OCI-LY7 (cell line): ENCODE measurements around the gene G6PD. TPM values are rescaled to one million over a fixed set of nuclear protein-coding genes. Genes with fewer than 3 reads are reported as not detected.

Experiments used
- BruUV-seq: library from RNA; stranded (reverse); fragments of 400-500 nt; replicated peaks from 2 replicates; lab custom pipeline; 2021; lab: Mats Ljungman, UMichigan
- CTCF ChIA-PET: fragments of 300-600 bp; sonication (Branson Sonifier 250); formaldehyde crosslinking; loops from one replicate; lab custom pipeline; 2022; ENCODE audit warnings: antibody characterized with exemption; ENCODE audit not compliant: unreplicated experiment; lab: Charles Lee
- POLR2A ChIA-PET: fragments of 300-600 bp; sonication (Branson Sonifier 250); formaldehyde crosslinking; loops from one replicate; lab custom pipeline; 2022; ENCODE audit warnings: antibody characterized with exemption; lab: Charles Lee
- DNase-seq: peaks from one replicate; pipeline ENCODE4 v3.0.0-alpha.2; 2015; ENCODE audit warnings: low spot score
- H2AFZ ChIP-seq: fragments of 200-600 bp; sonication (generic), shearing (Covaris generic); 2 replicates; pipeline ENCODE4 v1.6.1; 2014; ENCODE audit warnings: mild to moderate bottlenecking, antibody characterized with exemption, low read length, moderate library complexity
- H3K27ac ChIP-seq: fragments of 200-600 bp; sonication (generic); 2 replicates; pipeline ENCODE4 v1.5.1; 2014; ENCODE audit warnings: mixed run types, low read depth, mild to moderate bottlenecking, moderate library complexity, low read length, inconsistent platforms; ENCODE audit not compliant: poor library complexity, severe bottlenecking
- H3K36me3 ChIP-seq: fragments of 200-600 bp; sonication (generic); 2 replicates; pipeline ENCODE4 v1.6.1; 2014; ENCODE audit warnings: mild to moderate bottlenecking, antibody characterized with exemption, low read length, moderate library complexity, mixed read lengths; ENCODE audit not compliant: insufficient read depth
- H3K4me1 ChIP-seq: fragments of 200-600 bp; sonication (generic); 2 replicates; pipeline ENCODE4 v1.5.1; 2014; ENCODE audit warnings: mild to moderate bottlenecking, low read length; ENCODE audit not compliant: insufficient read depth, poor library complexity, severe bottlenecking
- H3K4me2 ChIP-seq: fragments of 200-600 bp; sonication (generic); 2 replicates; pipeline ENCODE4 v1.6.1; 2014; ENCODE audit warnings: mild to moderate bottlenecking, low read length
- H3K4me3 ChIP-seq: fragments of 200-600 bp; sonication (generic); 2 replicates; pipeline ENCODE4 v1.5.1; 2014; ENCODE audit warnings: mild to moderate bottlenecking, low read depth, low read length; ENCODE audit not compliant: poor library complexity, severe bottlenecking
- H3K79me2 ChIP-seq: fragments of 200-600 bp; sonication (generic); 2 replicates; pipeline ENCODE4 v1.6.1; 2016; ENCODE audit warnings: low read depth, mild to moderate bottlenecking, low read length, moderate library complexity, mixed read lengths; ENCODE audit not compliant: insufficient read depth
- H3K9me2 ChIP-seq: fragments of 200-600 bp; sonication (generic); 2 replicates; pipeline ENCODE4 v1.6.1; 2016; ENCODE audit warnings: mild to moderate bottlenecking, low read length, mixed read lengths; ENCODE audit not compliant: insufficient read depth
- H3K9me3 ChIP-seq: fragments of 200-600 bp; sonication (generic); 2 replicates; pipeline ENCODE4 v1.6.1; 2014; ENCODE audit warnings: mild to moderate bottlenecking, mixed run types, low read length, mixed read lengths
- H4K20me1 ChIP-seq: fragments of 200-600 bp; sonication (generic); 2 replicates; pipeline ENCODE4 v1.6.1; 2014; ENCODE audit warnings: mild to moderate bottlenecking, antibody characterized with exemption, low read length, moderate library complexity, mixed read lengths; ENCODE audit not compliant: insufficient read depth
- CTCF ChIP-seq: fragments of 200-600 bp; sonication (generic); conservative IDR thresholded peaks from 2 replicates; pipeline ENCODE4 v1.5.1; 2014; ENCODE audit warnings: mild to moderate bottlenecking, antibody characterized with exemption, low read length, moderate library complexity, mixed read lengths
- EZH2phosphoT487 ChIP-seq: fragments of 200-600 bp; sonication (generic); IDR thresholded peaks from 2 replicates; pipeline ENCODE4 v1.6.1; 2018; ENCODE audit warnings: low read depth, borderline replicate concordance, mild to moderate bottlenecking, mixed run types, antibody characterized with exemption, low read length, moderate library complexity, mixed read lengths
- intact Hi-C: fragments of 100-400 bp; cut with micrococcal nuclease; formaldehyde crosslinking; loops from one replicate; pipeline ENCODE4 v1.10.0; 2022; ENCODE audit not compliant: unreplicated experiment
- total RNA-seq, 2 experiments: library from RNA; depleted of rRNA in 1 of 2; stranded (reverse); fragments of >200 nt in 1 of 2; shearing (Covaris generic) in 1 of 2; gene quantifications; 2 replicates each; pipeline ENCODE4 v1.2.3, GENCODE V29; 2014 to 2022

The G6PD gene
- total RNA-seq, 2 experiments from 2014 or later = 21.6 to 40.9 TPM

GRCh38 chrX:154490021-154490413, 56.6 kb downstream of the G6PD start:
- Histone ChIP-seq H3K4me3 (peak overlapping the region; percentile 79), H4K20me1 (no peaks in the 10 kb centered on the region), H3K4me2 (peak overlapping the region; percentile 98), H3K4me1 (peaks cover 25% of the 10 kb centered on the region), H3K9me3 (no peaks in the 10 kb centered on the region), H3K9me2 (no peaks in the 10 kb centered on the region), H3K79me2 (peaks cover 12% of the 10 kb centered on the region), H3K27ac (peak overlapping the region; percentile 45), H2AFZ (0 out of 2 replicates have a peak overlapping the region, but pooled peaks have one; percentile 25), H3K36me3 (peaks cover 10% of the 10 kb centered on the region; the same call in 1 of the 2 replicates)
- no TSS peak for BruUV-seq
- DNase-seq = peak; percentile 52
- TF ChIP-seq CTCF (no peak), EZH2phosphoT487 (no peak)
- intact Hi-C loops = loop anchor here (5.0 kb wide), 1 partner anchor 63 kb away; the partner anchor contains the start of gene ATP6AP1
- POLR2A ChIA-PET = interaction anchor here (0.5 to 2.8 kb wide), 10 partner anchors 9 to 168 kb away, joined by 4 to 26 read pairs (median 6); partner anchors contain the start of gene ATP6AP1
- CTCF ChIA-PET = interaction anchor here (0.6 to 1.0 kb wide), 4 partner anchors 10 to 57 kb away, joined by 3 to 4 read pairs (median 3); partner anchors contain the start of gene G6PD

- H3K4me1 ChIP-seq = peaks cover 34% of the 10 kb centered on the region
- H3K27ac ChIP-seq = peak overlapping the region; percentile 45
- H3K9me2 ChIP-seq = no peaks in the 10 kb centered on the region
- intact Hi-C loops = loop anchor here (5.0 kb wide), 1 partner anchor 38 kb away; no protein-coding TSS in a partner anchor
- H3K36me3 ChIP-seq = peaks cover 18% of the 10 kb centered on the region
- DNase-seq = no peak
- TF ChIP-seq EZH2phosphoT487 = no peak
- TF ChIP-seq CTCF = no peak
- POLR2A ChIA-PET = interaction anchor here (2.6 to 2.8 kb wide), 2 partner anchors 8 to 38 kb away, joined by 12 to 26 read pairs; no protein-coding TSS in a partner anchor
- no TSS peak for BruUV-seq
- H3K4me2 ChIP-seq = peak overlapping the region; percentile 98
- H3K4me3 ChIP-seq = peak overlapping the region; percentile 79
- no peaks in the 10 kb centered on the region for H3K9me3 ChIP-seq
- H2AFZ ChIP-seq = no peak overlapping the region
- peaks cover 16% of the 10 kb centered on the region for H3K79me2 ChIP-seq
- CTCF ChIA-PET = no interaction called here
- H4K20me1 ChIP-seq = no peaks in the 10 kb centered on the region
Observed at GRCh38 chrX:154489182-154489581, 57.5 kb downstream of the G6PD start.
